HG02884 (cell line): Measurements from ENCODE around the gene INPP5A.
"Not testable (repeated sequence)": the region's sequence is repeated elsewhere in the genome, so short reads cannot be mapped to it uniquely, and the experiment has no call there.

ENCODE experiments used
- ATAC-seq: cut with Tn5 transposase; IDR thresholded peaks from one replicate; pipeline ENCODE4 v1.9.1; 2021; ENCODE audit warnings: mild to moderate bottlenecking, moderate library complexity; ENCODE audit not compliant: unreplicated experiment

Gene INPP5A, protein sequence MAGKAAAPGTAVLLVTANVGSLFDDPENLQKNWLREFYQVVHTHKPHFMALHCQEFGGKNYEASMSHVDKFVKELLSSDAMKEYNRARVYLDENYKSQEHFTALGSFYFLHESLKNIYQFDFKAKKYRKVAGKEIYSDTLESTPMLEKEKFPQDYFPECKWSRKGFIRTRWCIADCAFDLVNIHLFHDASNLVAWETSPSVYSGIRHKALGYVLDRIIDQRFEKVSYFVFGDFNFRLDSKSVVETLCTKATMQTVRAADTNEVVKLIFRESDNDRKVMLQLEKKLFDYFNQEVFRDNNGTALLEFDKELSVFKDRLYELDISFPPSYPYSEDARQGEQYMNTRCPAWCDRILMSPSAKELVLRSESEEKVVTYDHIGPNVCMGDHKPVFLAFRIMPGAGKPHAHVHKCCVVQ

DNA sequence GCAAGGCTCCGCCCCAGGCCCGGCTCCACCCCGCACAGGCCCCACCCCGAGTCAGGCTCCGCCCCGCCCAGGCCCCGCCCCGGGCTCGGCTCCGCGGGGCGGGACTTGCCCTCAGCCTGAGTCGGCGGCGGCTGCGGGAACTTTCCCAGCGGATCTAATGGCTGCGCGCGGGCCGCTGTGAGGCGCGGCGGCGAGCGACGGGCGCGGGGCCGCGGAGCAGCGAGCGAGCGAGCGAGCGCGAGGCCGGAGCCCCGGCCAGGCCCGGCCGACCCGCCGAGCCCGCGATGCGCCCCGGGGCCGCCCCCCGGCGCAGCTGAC is at the start of gene INPP5A:
INPP5A (plus strand) TSS at position 104 of the 318 bp plus-strand sequence. CDS start 310 bp downstream, outside the sequence.
- ATAC-seq: no peak

DNA sequence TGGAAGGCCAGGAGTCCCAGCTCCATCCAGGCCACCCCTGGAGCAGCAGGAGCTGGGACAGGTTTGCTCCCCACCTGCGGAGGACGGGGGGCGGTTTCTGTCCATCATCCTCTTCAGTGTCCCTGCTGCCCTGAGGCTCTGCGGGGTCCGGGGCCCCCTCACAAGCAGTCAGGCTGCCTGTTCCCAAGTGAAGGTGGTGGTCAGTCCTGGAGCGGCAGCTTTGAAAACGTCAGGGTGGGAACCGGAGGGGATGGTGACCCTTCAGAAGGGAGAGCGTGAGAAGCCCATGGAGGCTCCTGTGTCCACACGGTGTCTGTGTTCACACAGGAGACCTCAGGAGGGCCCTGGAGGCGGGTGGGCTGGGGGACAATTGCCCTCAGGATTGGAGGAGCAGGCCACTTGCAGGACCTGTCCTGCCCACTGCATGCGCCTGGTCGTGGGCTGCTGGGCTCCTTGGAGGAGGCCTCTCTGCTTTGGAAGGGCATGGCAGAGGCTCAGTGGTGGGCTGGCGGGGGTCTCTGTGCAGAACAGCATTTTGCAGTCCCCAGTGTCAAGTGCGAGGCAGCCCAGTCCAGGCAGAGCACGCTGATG is 49.3 kb upstream of the INPP5A start:
- ATAC-seq: no peak

DNA sequence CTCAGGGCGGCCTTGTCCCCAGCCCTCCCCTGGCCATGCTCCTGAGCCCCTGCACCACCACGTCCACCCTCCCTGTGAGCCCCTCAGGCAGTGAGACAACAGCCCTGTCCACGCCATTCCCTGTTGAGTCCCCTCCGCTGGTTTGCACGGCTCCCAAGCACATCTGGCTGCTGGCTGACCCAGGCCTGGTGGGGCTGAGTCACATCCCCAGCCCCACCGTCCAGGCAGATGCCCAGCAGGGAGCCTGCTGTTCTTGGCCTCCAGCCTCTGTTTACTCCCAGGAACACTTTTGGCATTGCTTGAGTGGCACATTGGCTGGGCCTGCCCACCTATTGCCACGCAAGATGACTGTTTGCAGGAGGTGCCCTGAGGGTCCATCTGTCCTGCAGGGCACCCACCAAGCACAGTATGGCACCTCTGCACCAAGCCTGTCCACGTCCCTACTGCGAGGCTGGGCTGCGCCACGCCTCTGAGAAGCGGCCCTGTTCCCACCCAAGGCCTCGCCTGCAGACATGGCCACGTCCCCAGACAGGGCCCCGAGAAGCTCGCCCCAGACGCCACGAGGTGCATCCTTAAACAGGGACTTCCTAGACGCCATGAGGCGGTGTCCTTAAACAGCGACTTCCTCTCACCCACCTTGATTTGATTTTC is 48.4 kb upstream of the INPP5A start:
- no peak for ATAC-seq

DNA sequence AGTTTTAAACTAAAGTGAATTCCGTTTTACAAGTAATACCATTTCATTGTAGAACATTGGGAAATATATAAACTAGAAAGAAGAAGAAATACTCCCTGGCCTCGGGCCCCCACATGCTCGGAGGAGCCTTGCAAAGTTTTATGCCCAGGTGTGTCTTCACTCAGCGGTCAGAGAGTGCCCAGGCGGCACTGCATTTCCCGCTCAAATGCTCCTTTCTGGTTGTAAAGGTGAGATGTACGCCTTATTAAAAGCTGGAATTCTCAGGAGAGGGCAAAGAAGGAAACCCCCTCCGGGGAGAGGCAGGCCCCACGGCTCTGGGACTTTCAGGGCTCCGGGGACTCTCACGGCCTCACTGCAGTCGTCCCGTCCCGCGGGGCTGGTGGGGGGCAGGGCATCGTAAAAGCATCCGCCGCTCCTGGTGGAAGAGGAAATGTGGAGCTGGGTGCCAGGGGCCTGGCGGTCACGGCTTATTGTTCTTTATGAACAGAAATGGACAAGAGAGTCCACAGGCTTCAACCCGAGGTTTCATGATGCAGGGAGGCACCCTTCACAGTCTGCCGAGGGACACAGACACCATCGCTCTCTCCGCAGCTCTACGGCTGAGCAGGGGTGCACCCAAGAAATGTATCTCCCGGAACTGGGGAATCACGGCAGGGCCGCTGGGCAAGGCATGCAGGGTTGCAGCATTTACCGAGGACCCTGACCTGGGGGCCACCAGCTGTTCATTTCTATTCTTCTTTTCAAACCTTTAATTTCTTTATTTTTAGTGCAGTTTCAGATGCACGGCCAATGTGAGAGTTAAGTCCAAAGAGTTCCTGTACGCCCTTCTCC is 47.7 kb upstream of the INPP5A start:
- no peak for ATAC-seq

DNA sequence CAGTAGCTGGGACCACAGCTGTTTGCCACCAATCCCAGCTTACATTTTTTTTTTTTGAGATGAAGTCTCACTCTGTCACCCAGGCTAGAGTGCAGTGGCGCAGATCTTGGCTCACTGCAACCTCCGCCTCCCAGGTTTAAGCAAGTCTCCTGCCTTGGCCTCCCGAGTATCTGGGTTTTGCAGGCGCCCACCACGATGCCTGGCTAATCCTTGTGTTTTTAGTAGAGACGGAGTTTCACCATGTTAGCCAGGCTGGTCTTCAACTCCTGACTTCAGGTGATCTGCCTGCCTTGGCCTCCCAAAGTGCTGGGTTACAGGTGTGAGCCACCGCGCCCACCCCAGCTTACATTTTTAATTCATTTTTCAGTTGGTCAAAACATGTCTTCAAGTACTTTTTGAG is 46.1 kb upstream of the INPP5A start:
- not testable (repeated sequence) for ATAC-seq

DNA sequence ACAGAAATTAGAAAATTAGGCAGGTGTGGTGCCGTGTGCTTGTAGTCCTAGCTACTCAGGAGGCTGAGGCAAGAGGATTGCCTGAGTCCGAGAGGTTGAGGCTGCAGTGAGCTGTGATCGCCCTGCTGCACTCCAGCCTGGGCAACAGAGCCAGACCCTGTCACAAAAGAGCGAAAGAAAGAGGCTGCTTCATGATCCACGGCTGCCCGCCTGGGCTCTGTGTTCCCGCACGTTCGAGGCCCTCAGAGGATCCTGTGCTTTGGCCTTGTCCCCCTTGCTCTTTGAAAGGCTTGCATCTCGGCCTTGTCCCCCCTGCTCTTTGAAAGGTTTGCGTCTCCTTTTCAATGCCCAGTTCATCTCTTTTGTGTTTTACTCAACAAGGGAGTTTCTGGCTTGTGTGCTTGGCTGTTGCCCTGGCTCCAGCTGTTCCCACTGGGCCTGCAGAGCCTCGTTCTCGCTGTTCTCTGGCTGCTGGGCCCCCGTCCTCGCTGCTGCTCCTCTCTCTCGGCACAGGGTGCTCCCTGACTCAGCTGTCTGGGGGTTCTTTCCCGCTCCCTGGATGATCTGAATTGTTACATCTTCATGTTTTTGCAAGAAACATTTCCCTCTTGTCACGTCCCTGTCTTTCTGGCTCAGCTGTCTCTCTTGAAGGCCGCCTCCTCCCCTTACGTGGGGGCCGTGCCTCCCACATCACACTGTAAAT is 45.1 kb upstream of the INPP5A start:
- no peak for ATAC-seq

DNA sequence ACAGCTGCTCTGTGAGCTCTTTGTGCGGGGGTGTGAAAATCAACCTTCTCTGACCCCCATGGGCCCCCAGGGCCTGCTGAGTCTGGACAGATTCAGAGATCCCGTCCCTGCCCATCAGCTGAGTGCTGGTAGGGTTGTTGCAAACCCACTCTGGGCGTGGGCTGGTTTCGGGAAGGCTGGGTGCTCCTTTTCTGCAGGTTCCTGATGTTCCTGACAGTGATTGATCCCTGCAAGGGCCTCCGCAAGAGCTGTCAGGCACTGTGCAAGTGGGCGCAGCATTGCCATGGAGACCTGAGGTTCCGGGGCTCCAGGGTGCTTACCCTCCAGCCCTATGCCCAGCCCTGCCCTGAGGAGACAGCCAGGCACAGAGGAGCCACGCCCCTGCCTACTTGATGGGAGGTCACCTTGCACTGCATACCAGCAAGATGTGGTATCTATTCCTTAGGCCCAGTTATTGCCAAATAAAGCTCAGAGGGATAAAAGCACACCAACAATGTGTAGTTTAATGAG is 44.3 kb upstream of the INPP5A start:
- no peak for ATAC-seq

DNA sequence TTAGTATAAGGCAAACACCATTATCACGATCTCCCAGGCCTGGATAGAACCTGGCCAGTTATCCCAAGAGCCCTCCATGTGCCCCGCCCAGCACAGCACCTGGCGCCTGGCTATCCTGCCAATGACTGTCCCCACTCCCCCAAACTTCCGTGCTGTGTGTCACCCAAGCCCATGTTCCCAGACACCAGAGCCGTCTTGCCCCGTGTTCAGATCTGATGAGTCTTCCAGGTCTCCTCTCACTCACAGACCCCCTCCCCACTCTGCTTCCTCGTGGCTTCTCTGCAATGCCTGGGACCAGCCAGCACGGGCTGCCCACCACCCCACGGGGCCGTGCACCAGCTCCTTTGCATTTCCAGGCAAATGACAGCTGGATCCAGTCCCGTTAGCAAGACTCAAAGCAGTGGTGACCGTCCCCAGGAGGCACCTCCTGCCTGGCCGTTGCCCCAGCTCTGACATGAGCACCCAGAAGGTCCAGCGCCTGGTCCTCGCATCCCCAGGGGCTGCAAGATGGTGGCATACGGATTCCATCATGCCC is 43.8 kb upstream of the INPP5A start:
- ATAC-seq: no peak

DNA sequence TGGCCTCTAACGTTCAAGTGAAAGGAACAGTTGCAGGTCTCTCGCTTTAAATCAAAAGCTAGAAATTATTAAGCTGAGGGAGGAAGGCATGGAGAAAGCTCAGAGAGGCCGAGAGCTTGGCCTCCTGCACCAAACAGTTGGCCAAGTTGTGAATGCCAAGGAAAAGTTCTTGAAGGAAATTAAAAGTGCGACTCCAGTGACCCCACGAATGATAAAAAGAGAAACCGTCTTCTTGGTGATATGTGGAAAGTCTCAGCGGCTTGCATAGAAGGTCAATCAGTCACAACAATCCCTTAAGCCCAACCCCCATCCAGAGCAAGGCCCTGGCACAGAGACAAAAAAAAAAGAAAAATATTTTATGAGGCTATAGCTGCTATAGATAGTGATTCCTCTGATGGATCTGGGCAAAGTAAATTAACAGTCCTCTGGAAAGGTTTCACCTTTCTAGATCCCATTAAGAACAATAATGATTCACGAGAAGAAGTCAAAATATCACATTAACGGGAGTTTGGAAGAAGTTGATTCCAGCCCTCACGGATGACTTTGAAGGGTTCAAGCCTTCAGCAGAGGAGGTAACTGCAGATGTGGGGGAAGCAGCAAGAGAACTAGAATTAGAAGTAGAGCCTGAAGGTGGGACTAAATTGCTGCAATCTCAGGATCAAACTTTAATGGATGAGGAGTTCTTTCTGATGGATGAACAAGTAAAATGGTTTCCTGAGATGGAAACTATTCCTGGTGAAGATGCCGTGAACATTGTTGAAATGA is 42.5 kb upstream of the INPP5A start:
- ATAC-seq: no peak

DNA sequence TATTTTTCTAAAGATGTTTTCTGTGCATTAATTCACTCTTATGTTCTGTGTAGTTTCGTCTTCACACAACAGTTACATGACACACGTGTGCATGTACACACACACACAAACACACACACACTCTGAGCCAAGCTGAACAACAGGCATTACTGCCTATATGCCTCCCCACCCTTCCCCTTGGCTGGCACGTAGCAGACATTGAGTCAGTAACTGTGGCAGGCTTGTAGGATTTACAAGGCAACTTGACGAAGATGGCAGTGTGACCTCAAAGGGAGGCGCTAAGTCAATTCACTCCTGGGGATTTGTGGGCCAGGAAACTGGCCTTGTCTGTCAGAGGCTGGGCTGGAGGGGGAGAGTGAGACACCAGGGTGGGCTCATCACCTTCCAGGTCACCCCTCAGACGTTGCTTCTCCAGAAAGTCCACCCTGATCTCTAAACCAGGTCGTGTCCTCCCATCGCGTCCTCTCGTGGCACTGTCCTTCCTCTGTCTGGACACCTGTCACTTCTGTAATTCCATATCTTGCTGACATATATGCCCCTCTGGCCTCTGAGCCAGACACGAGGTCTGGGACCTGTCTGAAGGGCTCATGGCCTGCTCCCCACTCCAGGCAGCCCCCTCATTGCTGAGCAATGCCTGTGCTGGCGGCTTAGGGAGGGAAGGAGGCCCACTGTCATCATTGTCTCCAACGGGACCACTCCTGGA is 41.1 kb upstream of the INPP5A start:
- ATAC-seq: no peak

DNA sequence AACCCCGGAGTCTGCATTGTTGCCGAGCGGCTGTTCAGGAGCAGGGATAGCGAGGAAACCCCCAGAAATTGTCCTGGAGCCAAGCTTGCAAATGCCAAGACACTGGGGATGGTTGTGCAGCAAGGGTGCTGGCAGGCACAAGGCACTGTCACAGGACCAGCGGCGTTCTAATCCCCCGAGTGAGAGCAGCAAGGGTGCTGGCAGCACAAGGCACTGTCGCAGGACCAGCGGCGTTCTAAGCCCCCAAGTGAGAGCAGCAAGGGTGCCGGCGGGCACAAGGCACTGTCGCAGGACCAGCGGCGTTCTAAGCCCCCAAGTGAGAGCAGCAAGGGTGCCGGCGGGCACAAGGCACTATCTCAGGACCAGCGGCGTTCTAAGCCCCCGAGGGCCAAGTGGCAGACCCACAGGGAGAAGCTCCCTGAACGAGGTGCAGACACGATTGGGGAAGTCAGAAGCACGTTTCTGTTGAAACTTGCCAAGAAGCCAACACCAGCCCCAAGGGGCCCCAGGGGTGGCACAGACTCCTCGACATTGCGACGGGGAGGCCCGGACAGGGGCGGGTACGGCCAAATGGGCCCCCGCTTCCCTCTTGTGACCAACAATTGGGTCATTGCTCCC is 40.4 kb upstream of the INPP5A start:
- ATAC-seq: no peak

DNA sequence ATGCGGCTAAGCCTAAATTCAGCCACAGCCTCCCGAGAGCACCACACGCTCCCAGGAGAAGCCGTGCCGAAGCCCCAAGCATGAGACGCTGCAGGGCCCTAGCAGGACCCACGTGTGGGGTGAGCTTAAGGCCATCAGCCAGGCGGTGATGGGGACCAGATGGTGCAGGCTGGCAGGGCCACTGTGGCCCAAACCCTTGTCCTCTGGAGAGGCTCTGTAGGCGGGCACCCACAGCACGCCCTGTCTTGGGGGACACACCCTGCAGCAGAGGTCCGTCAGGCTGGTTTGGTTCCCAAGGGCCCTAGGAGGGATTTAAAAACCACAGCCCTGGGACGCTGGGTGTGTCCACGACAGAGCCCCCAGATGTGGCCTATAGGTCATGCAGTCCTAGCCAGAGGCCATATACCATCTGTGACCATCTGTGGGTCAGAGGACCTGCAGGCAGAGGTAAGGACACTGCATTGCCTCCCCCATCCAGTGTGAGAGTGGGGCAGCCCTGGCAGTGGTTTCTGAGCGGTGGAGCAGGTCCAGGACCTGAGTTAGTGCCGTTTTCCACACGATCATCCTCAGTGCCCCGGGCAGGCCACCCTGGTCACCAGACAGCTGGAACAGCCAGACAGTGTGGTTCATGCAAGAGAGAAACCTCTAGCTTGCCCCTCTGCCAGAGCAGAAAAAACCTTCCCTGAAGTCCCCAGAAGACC is 39.6 kb upstream of the INPP5A start:
- no peak for ATAC-seq

DNA sequence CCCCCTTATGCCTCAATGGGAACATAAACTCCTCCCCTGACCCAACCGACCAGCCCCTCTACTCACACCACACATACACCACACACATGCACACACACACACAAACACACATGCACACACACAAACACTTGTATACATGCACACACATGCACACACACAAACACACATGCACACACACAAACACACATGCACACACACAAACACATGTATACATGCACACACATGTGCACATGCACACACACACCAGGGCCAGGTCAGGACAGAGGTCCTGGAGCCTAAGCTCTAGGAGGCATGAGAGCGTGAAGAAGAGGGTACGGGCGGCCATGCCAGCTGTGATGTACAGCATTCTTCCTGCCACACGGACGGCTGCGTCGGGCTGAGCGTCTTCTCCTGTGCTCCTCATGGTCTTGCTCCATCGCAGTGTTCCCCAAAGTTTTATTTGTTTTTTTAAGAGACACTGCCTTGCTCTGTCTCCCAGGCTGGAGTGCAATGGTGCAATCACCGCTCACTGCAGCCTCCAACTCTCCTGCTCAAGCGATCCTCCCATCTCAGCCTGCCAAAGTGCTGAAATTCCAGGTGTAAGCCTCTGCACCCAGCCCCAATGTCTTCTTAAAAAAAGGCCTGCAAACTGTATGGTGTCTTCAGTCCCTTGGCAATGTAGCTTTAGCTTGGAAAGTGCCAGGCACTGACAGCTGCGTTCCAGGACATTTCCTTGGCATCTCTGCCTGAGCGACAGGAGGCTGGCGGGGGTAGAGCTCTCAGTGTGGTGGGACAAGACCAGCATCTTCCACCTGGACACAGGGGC is 38.8 kb upstream of the INPP5A start:
- no peak for ATAC-seq

DNA sequence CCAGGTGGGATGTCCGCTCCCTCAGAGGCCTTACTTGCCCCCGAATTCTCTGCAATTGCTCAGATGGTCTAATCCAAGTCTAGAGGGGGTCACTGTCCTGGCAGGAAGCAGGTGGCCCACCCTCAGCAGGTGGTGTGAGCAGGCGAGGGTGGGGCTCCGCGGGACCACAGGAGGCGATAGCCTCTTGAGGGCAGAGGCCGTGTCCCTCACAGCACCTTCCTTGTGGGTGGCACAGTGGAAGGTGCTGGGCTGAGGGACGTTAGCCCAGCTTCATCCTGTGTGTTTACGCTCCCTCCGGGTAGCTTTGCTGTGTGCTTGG is 38.3 kb upstream of the INPP5A start:
- no peak for ATAC-seq

DNA sequence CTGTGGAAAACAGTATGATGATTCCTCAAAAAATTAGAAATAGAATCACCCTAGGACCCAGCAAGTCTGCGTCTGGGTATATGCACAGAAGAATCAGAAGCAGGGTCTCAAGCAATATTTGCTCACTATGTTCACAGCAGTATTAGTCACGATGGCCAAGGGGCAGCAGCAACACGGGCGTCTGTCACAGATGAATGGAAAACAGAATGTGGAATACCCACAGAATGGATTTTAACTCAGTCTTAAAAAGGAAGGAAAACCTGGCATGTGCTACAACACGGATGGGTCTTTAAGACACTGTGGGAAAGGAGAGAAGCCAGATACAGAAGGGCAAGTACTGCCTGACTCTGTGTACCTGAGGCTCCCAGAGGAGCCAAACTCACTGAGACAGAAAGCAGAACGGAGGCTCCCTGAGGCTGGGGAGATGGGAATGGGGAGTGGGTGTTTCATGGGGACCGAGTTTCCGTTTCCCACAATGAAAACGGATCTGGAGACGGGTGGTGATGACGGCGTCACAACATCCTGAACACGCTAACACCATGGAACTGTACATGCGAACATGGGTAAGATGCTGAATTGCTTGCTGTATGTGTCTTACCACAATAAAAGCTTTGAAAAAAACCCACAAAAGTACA is 36.7 kb upstream of the INPP5A start:
- no peak for ATAC-seq

DNA sequence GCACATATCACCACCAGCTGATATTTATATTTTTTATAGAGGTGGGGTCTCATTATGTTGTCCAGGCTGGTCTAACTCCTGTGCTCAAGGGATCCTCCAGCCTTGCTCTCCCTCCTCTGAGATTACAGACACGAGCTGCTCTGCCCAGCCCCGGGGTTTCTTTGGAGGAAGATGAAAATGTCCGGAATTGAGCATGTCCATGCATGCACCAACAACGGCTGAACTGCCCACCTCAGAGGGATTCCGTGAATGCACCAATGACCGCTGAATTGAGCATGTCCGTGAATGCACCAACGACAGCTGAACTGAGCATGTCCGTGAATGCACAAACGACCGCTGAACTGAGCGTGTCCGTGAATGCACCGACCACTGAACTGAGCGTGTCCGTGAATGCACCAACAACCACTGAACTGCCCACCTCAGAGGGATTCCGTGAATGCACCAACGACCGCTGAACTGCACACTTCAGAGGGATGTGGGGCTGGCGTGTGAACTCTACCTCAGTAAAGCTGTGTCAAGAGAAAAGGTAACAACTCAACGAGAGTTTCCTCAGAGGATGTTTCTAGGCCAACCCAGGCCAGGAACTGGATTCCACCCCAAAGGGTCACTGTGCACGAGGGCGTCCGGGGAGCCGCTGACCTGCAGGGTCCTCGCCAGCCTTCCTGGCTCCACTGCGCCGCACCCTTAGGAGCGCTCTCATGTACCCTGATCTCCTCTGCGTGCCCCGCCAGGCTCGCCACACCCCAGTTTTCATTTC is 34.9 kb upstream of the INPP5A start:
- no peak for ATAC-seq
